K562 (cell line): ENCODE data around the gene WDR72. TPM values are rescaled to one million over a fixed set of nuclear protein-coding genes. Genes with fewer than 3 reads are reported as not detected.

Experiments used
- ATAC-seq: fragments of 200-7000 bp; cut with Tn5 transposase; 3 replicates; pipeline ENCODE4 v1.9.1; 2020; ENCODE audit warnings: moderate library complexity
- BruUV-seq: library from RNA; stranded (reverse); fragments of 400-500 nt; replicated peaks from 2 replicates; lab custom pipeline; 2021; lab: Mats Ljungman, UMichigan
- CTCF ChIA-PET: fragments of 300-600 bp; formaldehyde crosslinking; extraction: SDS; loops from one replicate; lab custom pipeline; 2021; ENCODE audit warnings: low intra/inter-chr PET ratio; lab: Yijun Ruan, JAX
- POLR2A ChIA-PET: fragments of 300-600, 350-650 bp; sonication (Branson Sonifier 250); formaldehyde crosslinking; extraction: SDS; loops from one replicate; lab custom pipeline; 2021; ENCODE audit warnings: antibody characterized with exemption, inconsistent platforms; lab: Yijun Ruan, JAX
- DNase-seq, 4 experiments: peaks; one replicate each; pipeline versions ENCODE4 v3.0.0 to v3.0.0-alpha.2; 2011 to 2018; ENCODE audit warnings: low spot score in 3 of 4, mixed read lengths in 3 of 4; ENCODE audit errors: extremely low read depth in 1 of 4
- FAIRE-seq: peaks from 2 replicates; lab custom pipeline; 2011; peaks lifted over from hg19 to GRCh38; lab: Jason Lieb, UNC
- H2AFZ ChIP-seq: 2 replicates; pipeline ENCODE4 v1.6.0; 2011; ENCODE audit warnings: low read depth, low read length, control low read depth, inconsistent platforms
- H3K27ac ChIP-seq: fragments of 200-600 bp; 3 replicates; pipeline ENCODE4 v1.8.0; 2011; ENCODE audit warnings: low read depth, mild to moderate bottlenecking, control low read depth, inconsistent platforms, low read length, moderate library complexity, mixed read lengths; ENCODE audit errors: extremely low read depth
- H3K27me3 ChIP-seq, 2 experiments: fragments of 300-600 bp in 1 of 2; 2 replicates in 1 of 2; 3 replicates in 1 of 2; pipeline versions ENCODE4 v1.6.0 to v1.8.0; 2011; ENCODE audit warnings: inconsistent platforms in 2 of 2, low read length in 2 of 2, mild to moderate bottlenecking in 1 of 2, mixed read lengths in 1 of 2, moderate library complexity in 1 of 2; ENCODE audit not compliant: control insufficient read depth in 2 of 2, insufficient read depth in 2 of 2
- H3K36me3 ChIP-seq: fragments of 300-600 bp; 3 replicates; pipeline ENCODE4 v1.8.0; 2011; ENCODE audit warnings: mild to moderate bottlenecking, low read length, inconsistent platforms; ENCODE audit not compliant: control insufficient read depth, insufficient read depth
- H3K4me1 ChIP-seq, 2 experiments: fragments of 200-600 bp in 1 of 2; replicated peaks in 1 of 2; 2 replicates in 1 of 2; 3 replicates in 1 of 2; pipeline versions ENCODE4 v1.5.1 to v1.8.0; 2011; ENCODE audit warnings: inconsistent platforms in 2 of 2, low read length in 2 of 2, mild to moderate bottlenecking in 1 of 2, mixed read lengths in 1 of 2, moderate library complexity in 1 of 2; ENCODE audit not compliant: control insufficient read depth in 2 of 2, insufficient read depth in 2 of 2
- H3K4me2 ChIP-seq: 2 replicates; pipeline ENCODE4 v1.6.1; 2011; ENCODE audit warnings: low read length, control low read depth, inconsistent platforms, mixed read lengths; ENCODE audit not compliant: insufficient read depth
- H3K4me3 ChIP-seq: fragments of 200-600 bp; sonication (generic), shearing (Covaris generic); 2 replicates; pipeline ENCODE4 v1.5.1; 2016; ENCODE audit warnings: control low read depth, inconsistent platforms
- H3K79me2 ChIP-seq: fragments of 200-600 bp; 3 replicates; pipeline ENCODE4 v1.8.0; 2011; ENCODE audit warnings: low read length, inconsistent platforms; ENCODE audit not compliant: control insufficient read depth, insufficient read depth
- H3K9ac ChIP-seq, 2 experiments: 2 replicates each; pipeline versions ENCODE4 v1.6.0 to v1.6.1; 2011; ENCODE audit warnings: low read depth in 2 of 2, low read length in 2 of 2, control low read depth in 1 of 2, inconsistent platforms in 1 of 2, mild to moderate bottlenecking in 1 of 2, mixed read lengths in 1 of 2; ENCODE audit not compliant: insufficient read depth in 1 of 2
- H3K9me1 ChIP-seq: one replicate; pipeline ENCODE4 v1.6.0; 2011; ENCODE audit warnings: inconsistent platforms, mild to moderate bottlenecking, low read length, moderate library complexity; ENCODE audit not compliant: control insufficient read depth, insufficient read depth
- H3K9me3 ChIP-seq: replicated peaks from 2 replicates; pipeline ENCODE4 v1.5.1; 2011; ENCODE audit warnings: low read depth, low read length, inconsistent platforms; ENCODE audit not compliant: control insufficient read depth, insufficient read depth
- H4K20me1 ChIP-seq: replicated peaks from 2 replicates; pipeline ENCODE4 v1.6.1; 2011; ENCODE audit warnings: low read length, inconsistent platforms, mixed read lengths; ENCODE audit not compliant: control insufficient read depth, insufficient read depth
- BMI1 ChIP-seq: fragments of 150-350 bp; IDR thresholded peaks from 2 replicates; pipeline ENCODE4 v1.6.1; 2014; ENCODE audit warnings: low read length
- LARP7 ChIP-seq: fragments of 450-650 bp; IDR thresholded peaks from 2 replicates; pipeline ENCODE4 v1.6.1; 2016
- NCOR1 ChIP-seq: fragments of 450-650 bp; IDR thresholded peaks from 2 replicates; pipeline ENCODE4 v1.6.1; 2016; ENCODE audit warnings: mild to moderate bottlenecking, moderate library complexity
- NFIC ChIP-seq: fragments of 450-650 bp; IDR thresholded peaks from 2 replicates; pipeline ENCODE4 v1.6.1; 2017; ENCODE audit warnings: mild to moderate bottlenecking, inconsistent platforms
- POLR2AphosphoS5 ChIP-seq: IDR thresholded peaks from 2 replicates; pipeline ENCODE4 v1.6.1; 2011; ENCODE audit warnings: mild to moderate bottlenecking, low read depth, low read length, moderate library complexity; ENCODE audit not compliant: control insufficient read depth, insufficient read depth
- RHOXF2B ChIP-seq: fragments of 250-450 bp; sonication (Bioruptor Pico); conservative IDR thresholded peaks from 2 replicates; pipeline ENCODE4 v1.5.1; 2021
- TFE3 ChIP-seq: fragments of 450-650 bp; formaldehyde crosslinking; IDR thresholded peaks from 2 replicates; pipeline ENCODE4 v1.4.0; 2020; ENCODE audit warnings: mild to moderate bottlenecking, mixed read lengths
- in situ Hi-C: fragments of 300-500 bp; cut with MboI; formaldehyde crosslinking; loops from 4 replicates; pipeline ENCODE4 v1.15.0; 2018; ENCODE audit warnings: inconsistent platforms, mixed read lengths
- intact Hi-C: fragments of 100-400 bp; cut with micrococcal nuclease; formaldehyde crosslinking; loops from 2 replicates; pipeline ENCODE4 v1.14.2; 2022
- polyA plus RNA-seq, 8 experiments: library from polyadenylated mRNA; depleted of rRNA in 4 of 8; stranded (reverse) in 5 of 8; unstranded in 3 of 8; fragments of >200 nt; fragmentation: Nextera tagmentation in 2 of 8; fragmentation: Illumina TruSeq in 1 of 8; extraction: Ambion mirVana in 2 of 8; extraction: Trizol in 1 of 8; gene quantifications; 2 replicates each; pipeline versions ENCODE4 v1.2.1 to v1.2.3, GENCODE V29; 2011 to 2014; ENCODE audit warnings: inconsistent platforms in 1 of 8, missing spikeins in 1 of 8
- total RNA-seq, 7 experiments: library from RNA; depleted of rRNA in 6 of 7; stranded (reverse); fragments of >200 nt in 6 of 7; fragmentation: Illumina TruSeq in 2 of 7; extraction: Trizol in 2 of 7; gene quantifications; 2 replicates each; pipeline versions ENCODE4 v1.2.1 to v1.2.3, GENCODE V29; 2011 to 2021; ENCODE audit warnings: low replicate concordance in 1 of 7

Gene WDR72
- total and polyA plus RNA-seq, 9 of the 15 experiments (the other 6 are each of a cell fraction or from before 2014, with no cell fraction given): 0.01 TPM; not detected in 8

GRCh38 chr15:53527996-53528395, 231.5 kb downstream of the WDR72 start:
- TF ChIP-seq TFE3 (CRISPR knock-in tag) (no peak), POLR2AphosphoS5 (no peak), NFIC (no peak), LARP7 (no peak), NCOR1 (no peak), RHOXF2B (no peak), BMI1 (no peak)
- FAIRE-seq (no peak), DNase-seq (no peak), ATAC-seq (no peak)
- Histone ChIP-seq H3K9me1 (no peaks in the 10 kb centered on the region), H3K4me2 (no peak overlapping the region), H4K20me1 (no peaks in the 10 kb centered on the region), H3K36me3 (no peaks in the 10 kb centered on the region), H2AFZ (no peak overlapping the region), H3K9ac (no peak overlapping the region), H3K27me3 (no peaks in the 10 kb centered on the region), H3K79me2 (no peaks in the 10 kb centered on the region), H3K4me1 (no peaks in the 10 kb centered on the region), H3K27ac (no peak overlapping the region), H3K9me3 (no peaks in the 10 kb centered on the region; the same call in 1 of the 2 replicates), H3K4me3 (no peak overlapping the region)
- ChIA-PET CTCF (no interaction called here), POLR2A (no interaction called here)
- in situ Hi-C loops (no loop called here), intact Hi-C loops (no loop called here)
- no TSS peak for BruUV-seq
